Stimulated activated CD4-positive, alpha-beta T cell treated with anti-CD3 and anti-CD28 coated beads, Interleukin-15, amount 100 ng/mL, for 1 hour (primary cell): ENCODE data around the gene YWHAB.
"Not testable (repeated sequence)": the region's sequence is repeated elsewhere in the genome, so short reads cannot be mapped to it uniquely, and the experiment has no call there.

Experiments
- DNase-seq, 2 donors: peaks; one replicate each; pipeline ENCODE4 v3.0.0-alpha.2; 2020; ENCODE audit warnings: low read depth in 1 of 2, low spot score in 1 of 2

The YWHAB gene

GRCh38 chr20:44885392-44886265, at the start of gene YWHAB:
TSS of gene YWHAB (plus strand) at chr20:44885705. CDS start at chr20:44901534, 15,829 bp downstream.
- peak; percentile 96 to 97 for DNase-seq

DNA sequence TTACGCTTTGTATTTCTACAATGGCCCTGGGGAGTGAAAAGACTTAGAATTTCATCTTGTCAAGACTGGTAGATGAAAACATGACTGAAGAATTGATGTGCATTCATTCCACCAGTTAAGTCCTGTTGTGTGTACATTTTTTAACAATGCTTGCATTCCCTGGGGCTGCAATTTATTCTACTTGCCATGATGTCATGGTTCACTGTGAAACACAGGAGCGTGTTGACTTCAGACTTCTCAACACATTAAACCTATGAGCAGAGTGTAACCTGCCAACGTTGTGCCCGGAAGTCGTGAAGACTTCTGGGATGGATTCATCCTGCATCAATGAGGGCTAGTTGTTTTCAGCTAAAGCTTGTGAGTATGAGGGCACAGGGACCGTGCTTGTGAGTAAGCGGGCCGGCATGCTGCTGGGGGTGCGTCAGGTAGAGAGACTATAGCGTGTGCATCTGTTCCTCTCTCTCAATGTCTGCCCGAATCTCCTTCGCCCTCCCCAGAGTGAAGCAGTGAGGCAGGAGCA, 48.8 kb upstream of the YWHAB start:
- no peak for DNase-seq

DNA sequence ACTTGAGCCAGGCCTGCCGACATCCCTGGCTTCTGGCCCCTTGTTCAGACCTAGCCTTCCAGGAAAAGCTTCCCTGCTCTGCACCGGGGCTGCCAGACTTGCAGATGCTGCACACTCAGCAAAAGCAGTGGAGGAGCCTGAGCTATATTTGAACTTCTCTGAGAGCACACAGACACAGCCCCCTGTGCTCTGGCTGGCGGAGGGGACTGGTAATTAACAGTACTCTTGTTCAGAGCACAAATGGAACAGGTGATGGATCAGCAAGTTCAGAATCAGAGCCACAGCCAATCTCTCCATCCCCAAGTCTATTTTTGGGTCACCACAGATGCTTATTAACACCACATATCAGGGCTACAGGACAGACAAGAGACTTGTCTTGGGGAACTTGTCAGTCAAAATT, 47.6 kb upstream of the YWHAB start:
- no peak for DNase-seq

GRCh38 chr20:44838521-44838920, 47.0 kb upstream of the YWHAB start:
- DNase-seq = no peak

- DNase-seq = no peak
These were observed 46.0 kb upstream of the YWHAB start for GRCh38 chr20:44839481-44839880.

- DNase-seq = no peak
These were observed 44.7 kb upstream of the YWHAB start for GRCh38 chr20:44840826-44841225.

DNA sequence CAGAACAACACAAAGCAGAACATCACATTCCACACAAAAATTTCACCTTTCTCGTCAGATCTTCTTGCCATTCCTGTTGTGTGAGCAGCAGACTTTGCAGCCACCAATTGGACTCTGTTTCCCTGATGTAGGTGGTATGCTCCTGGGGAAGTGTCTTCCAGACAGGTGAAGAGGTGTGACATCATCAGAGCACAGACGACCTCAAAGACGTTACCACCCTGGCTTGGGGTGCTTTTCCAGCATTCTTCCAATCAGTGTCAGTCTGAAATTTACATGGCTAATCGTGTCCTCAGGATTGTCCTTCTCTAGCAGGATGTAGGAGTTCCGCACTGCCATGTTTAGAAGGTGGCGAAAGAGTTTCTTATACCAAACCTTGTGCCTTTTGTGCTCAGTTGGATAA, 43.5 kb upstream of the YWHAB start:
- no peak for DNase-seq

- no peak for DNase-seq
These were observed 41.6 kb upstream of the YWHAB start for GRCh38 chr20:44843876-44844275.

DNA sequence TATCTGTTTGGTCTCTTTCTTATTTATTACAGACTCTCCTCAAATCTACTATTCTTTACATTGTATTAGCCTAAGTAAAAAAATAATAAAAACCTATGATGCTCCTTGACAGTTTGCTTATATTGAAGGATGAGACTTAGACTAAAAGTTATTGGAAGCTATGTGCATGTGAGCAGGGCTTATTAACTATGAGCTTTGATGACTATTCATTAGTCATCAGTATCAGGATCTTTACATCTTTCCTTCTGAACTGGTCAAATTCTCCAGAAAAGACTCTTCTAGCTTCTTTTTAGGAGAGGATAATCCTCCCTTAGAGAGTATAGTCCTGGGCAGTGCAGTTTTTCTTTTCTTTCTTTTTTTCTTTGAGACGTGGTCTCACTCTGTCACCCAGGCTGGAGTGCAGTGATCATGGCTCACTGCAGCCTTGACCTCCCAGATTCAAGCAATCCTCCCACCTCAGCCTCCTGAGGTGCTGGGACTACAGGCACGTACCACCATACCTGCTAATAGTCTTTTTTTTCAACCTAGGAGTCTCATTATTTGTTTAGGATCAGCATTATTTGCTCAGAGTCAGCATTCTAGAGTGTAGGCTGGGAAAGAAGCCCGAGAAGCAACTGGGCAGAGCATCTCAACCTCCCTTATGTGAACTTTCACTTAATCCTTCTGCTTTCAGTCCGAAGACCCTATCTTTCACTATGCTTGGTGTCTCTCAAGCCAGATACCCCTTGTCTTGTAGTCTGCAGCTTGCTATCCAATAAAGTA, 37.1 kb upstream of the YWHAB start:
- no peak for DNase-seq

- DNase-seq = no peak
These were observed 35.8 kb upstream of the YWHAB start for GRCh38 chr20:44849703-44850102.

DNA sequence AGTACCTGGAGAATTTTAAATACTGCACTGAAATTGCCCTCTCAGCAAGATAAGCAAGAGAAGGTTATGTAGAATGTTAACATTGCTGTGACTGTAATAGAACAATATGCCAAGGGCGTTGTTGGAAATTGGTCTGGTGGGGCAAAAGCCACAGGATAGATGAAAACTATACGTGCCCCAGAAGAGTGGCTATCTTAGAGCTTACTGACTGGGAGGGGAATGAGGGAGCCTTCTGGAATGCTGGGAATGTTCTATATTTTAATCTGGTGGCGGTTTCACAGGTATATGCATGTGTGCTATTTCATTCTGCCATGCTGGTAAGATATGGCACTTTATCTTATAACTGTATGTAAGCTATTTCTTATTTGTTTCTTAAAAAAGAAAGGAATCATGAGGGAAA, 35.2 kb upstream of the YWHAB start:
- DNase-seq = no peak

DNA sequence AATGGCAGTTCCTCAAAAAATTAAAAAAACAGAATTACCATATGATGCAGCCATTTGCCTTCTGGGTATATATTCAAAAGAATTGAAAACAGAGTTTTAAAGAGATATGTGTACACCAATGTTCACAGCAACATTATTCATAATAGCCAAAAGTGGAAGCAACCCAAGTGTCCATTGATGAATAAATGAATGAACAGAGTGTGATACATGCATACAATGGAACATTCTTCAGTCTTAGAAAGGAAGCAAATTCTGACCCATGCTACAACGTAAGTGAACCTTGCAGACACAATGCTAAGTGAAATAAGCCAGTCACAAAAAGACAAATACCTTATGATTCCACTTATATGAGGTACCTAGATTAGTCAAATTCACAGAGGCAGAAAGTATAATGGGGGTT, 34.7 kb upstream of the YWHAB start:
- no peak for DNase-seq

- DNase-seq = no peak
These were observed 34.0 kb upstream of the YWHAB start for GRCh38 chr20:44851545-44851944.

DNA sequence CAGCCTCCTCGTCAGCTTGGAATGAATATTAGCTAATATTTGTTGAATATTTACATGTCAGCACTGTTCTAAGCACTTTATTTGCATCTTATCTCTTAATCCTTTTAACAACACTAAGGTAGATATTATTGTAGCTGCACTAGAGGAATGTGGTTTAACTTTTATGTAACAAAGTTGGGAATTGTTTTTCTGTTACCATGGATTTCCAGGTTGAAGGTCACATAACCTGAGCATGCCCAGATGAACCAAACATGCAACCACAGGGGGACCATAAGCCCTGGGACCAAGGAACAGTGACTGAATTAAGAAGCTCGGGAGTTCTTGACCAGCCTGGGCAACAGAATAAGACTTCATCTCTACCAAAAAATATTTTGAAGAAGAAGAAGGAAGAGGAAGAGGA, 29.1 kb upstream of the YWHAB start:
- no peak for DNase-seq

DNA sequence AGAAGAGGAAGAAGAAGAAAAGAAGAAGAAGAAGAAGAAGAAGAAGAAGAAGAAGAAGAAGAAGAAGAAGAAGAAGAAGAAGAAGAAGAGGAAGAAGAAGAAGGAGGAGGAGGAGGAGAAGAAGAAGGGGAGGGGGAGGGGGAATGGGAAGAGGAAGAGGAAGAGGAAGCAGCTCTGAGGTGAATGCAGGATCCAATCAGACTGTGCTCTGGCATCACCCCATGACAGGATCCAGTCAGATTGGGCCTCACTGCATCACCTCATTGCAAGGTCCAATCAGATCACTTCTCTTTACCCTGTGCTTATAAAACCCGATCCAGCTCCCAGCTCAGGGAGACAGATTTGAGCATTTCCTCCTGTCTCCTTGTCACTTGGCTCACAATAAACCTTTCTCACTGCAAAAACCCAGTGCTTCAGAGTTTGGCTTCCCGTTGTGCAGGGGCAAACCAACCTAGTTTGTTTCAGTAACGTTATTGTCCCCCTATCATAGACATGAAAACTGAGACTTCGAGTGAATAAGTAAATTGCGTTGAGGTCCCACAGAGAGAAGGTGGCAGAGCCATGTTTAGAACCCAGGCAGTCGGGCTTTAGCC, 28.6 kb upstream of the YWHAB start:
- no peak for DNase-seq

GRCh38 chr20:44858606-44859360, 26.7 kb upstream of the YWHAB start:
- DNase-seq = no peak

DNA sequence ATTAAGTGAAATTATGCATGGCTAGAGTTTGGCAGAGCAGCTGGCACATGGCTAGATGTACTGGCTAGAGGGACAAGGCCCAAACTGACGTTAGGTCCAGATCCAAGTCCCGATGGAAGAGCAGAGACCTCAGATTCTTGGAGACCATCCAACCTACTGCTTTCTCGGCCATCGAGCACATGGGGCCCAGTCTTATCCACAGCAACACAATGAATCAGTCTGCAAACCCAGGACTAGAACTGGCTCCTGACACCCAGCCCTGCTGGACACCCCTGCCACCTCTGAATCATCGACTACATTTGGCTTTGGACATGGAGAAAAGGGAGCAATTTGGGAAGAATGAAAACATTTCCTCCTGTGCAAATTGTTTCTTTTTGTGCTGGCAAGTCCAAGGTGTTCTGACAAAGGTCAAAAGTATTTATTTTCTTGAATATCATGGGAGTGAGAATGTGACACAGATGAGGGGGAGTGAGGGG, 23.9 kb upstream of the YWHAB start:
- no peak for DNase-seq

DNA sequence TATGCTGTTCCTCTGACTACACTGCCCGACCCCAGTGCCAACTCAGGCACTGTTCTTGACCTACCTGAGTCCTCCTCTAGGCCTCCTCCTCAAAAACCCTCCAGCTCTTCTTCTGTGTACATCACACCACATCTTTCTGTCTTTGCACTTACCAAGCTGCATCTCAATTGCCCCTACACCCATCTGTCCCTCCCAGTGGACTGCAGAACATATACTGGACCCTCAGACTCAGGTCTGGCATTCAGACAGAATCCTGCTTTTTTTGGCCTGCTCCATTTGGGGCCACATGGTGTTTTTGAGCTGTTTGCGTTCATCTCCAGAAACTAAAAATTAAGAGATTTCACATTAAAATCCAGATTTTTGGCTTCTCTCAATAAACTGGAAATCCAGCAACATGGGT, 23.2 kb upstream of the YWHAB start:
- DNase-seq = no peak

GRCh38 chr20:44863365-44864084, 22.0 kb upstream of the YWHAB start:
- not testable (repeated sequence) for DNase-seq

DNA sequence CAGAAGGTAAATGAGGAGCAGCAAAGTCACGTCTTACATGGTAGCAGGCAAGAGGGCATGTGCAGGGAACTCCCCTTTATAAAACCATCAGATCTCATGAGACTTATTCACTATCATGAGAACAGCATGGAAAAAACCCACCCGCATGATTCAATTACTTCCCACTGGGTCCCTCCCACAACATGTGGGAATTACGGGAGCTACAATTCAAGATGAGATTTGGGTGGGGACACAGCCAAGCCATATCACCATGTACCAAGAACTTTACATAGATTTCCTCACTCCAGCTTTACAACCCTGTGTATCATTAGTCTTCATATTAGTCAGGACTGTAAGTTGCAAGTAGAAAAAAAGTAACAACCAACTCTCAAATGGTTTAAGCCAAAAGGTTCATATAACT, 21.0 kb upstream of the YWHAB start:
- DNase-seq = not testable (repeated sequence)
